ENCODE measurements around the gene PRXL2B.

The PRXL2B gene

DNA sequence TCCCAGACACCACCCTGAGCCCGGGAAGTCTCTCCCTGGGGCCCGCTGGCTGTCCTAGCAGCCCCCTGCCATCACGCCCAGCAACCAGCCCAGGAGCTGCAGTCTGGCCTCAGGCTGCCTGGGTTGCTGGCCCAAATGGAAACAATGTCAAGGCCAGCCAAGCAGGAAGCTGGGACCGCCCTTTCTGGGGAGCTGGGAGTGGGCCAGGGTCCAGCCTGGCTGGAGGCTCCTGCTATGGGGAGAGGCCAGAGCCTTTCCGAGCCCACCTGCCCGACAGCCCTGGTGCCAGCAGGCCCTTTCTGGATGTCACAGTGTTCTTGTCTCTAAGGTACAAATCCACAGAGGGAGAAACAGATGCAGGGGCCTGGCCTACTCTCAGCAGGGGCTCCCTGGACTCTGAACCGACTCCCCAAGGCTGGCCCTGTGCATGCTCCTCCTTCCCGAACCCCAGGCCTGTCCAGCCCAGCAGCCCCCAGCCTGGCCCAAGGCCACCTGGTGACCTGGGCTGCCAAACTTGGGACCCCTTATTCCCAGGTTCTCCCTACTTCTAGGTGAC lies 47.4 kb downstream of the PRXL2B start:
- CTCF ChIA-PET: no interaction called here
- POLR2A ChIA-PET: interaction anchor here (0.8 to 1.3 kb wide), 2 partner anchors 7 to 48 kb away, joined by 3 read pairs; partner anchors contain the start of gene PRXL2B
- no peak for TF ChIP-seq TARDBP (IDR thresholded peaks at IDR 0.05)
- no peak for TF ChIP-seq ELF4 (IDR thresholded peaks at IDR 0.05)
- no peak for TF ChIP-seq SUZ12 (IDR thresholded peaks at IDR 0.05)
- no peak for TF ChIP-seq HDGF (IDR thresholded peaks at IDR 0.05; ENCODE audit: borderline replicate concordance)
- no peak for TF ChIP-seq FOXK2 (IDR thresholded peaks at IDR 0.05)
- no peak for TF ChIP-seq NFRKB (IDR thresholded peaks at IDR 0.05)
- no peak for TF ChIP-seq FOXA1 (IDR thresholded peaks at IDR 0.05)
- TF ChIP-seq FOXM1 (IDR thresholded peaks at IDR 0.05; ENCODE audit: borderline replicate concordance): no peak
- TF ChIP-seq LEF1 (IDR thresholded peaks at IDR 0.05; ENCODE audit: borderline replicate concordance): no peak
- no peak for TF ChIP-seq BHLHE40 (IDR thresholded peaks at IDR 0.05; ENCODE audit: borderline replicate concordance)
- TF ChIP-seq SP1 (IDR thresholded peaks at IDR 0.05): no peak
- TF ChIP-seq, protein P1, sequence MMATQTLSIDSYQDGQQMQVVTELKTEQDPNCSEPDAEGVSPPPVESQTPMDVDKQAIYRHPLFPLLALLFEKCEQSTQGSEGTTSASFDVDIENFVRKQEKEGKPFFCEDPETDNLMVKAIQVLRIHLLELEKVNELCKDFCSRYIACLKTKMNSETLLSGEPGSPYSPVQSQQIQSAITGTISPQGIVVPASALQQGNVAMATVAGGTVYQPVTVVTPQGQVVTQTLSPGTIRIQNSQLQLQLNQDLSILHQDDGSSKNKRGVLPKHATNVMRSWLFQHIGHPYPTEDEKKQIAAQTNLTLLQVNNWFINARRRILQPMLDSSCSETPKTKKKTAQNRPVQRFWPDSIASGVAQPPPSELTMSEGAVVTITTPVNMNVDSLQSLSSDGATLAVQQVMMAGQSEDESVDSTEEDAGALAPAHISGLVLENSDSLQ (IDR thresholded peaks at IDR 0.05): no peak
- DNase-seq (ENCODE audit: extremely low spot score): no peak

DNA sequence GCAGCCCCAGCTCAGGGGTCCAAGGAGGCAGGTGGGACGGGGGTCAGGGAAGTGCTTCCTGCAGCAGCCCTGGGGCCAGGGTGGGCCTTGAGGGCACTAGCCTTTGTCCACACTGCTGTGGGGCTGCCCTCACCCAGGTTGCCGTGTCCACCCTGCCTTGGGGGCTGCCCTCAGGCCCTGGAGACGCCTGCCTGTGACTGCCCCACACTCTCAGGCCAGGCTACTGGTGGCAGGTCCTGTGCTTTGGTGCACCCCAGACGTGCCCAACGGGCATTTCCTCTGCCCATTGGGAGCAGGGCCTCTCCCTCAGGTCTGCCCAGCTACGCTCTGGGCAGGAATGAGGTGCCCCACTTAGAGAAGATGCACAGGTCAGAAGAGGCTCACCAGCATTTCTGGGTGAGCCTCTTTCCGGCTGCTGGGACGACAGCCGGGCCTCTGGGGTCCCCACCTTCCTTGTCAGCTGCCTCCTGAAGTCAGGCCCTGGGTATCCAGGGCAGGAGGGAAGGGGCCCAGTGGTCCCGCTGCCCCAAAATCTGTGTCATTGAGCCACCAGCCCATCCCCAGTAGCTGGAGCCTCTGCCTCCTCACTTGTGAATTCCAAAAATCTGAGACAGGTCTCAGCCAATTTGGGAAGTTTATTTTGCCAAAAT lies 48.9 kb downstream of the PRXL2B start:
- ChIA-PET CTCF (interaction anchor here (0.7 kb wide), 1 partner anchor 11 kb away, joined by 3 read pairs; no protein-coding TSS in a partner anchor), POLR2A (no interaction called here)
- TF ChIP-seq FOXK2 (IDR thresholded peaks at IDR 0.05) (no peak), SUZ12 (IDR thresholded peaks at IDR 0.05) (no peak), CTBP1 (IDR thresholded peaks at IDR 0.05; ENCODE audit: borderline replicate concordance) (no peak), SP1 (IDR thresholded peaks at IDR 0.05) (no peak), ZNF384 (IDR thresholded peaks at IDR 0.05) (no peak), NFRKB (IDR thresholded peaks at IDR 0.05) (no peak), ARNT (IDR thresholded peaks at IDR 0.05) (no peak), TARDBP (IDR thresholded peaks at IDR 0.05) (no peak), L3MBTL2 (conservative IDR thresholded peaks at IDR 0.05) (no peak)
- no peak for DNase-seq (ENCODE audit: extremely low spot score)

DNA sequence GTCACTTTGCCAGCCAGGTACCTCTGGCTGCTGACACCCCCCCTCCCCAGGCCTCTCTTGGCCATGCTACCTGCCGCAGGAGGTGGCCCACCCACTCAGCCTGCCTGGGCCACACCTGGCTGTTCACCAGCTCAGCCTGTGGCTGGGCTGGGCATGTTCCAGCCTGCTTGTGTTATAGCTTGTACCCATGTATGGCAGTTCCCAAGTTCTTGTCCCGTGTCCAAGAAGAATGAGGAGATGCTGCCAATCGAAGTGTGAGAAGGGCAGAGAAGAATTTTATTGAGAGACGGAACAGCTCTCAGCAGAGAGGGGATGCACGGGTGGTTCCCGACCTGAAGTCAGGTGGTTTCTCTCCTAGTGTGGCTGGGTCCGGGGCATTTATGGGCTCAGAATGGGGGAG lies 50.2 kb downstream of the PRXL2B start:
- CTCF ChIA-PET: no interaction called here
- POLR2A ChIA-PET: no interaction called here
- TF ChIP-seq ELF4 (IDR thresholded peaks at IDR 0.05) (no peak), CTBP1 (IDR thresholded peaks at IDR 0.05; ENCODE audit: borderline replicate concordance) (no peak), SP1 (IDR thresholded peaks at IDR 0.05) (no peak), FOXK2 (IDR thresholded peaks at IDR 0.05) (no peak), BHLHE40 (IDR thresholded peaks at IDR 0.05; ENCODE audit: borderline replicate concordance) (no peak), HDGF (IDR thresholded peaks at IDR 0.05; ENCODE audit: borderline replicate concordance) (no peak), FOXM1 (IDR thresholded peaks at IDR 0.05; ENCODE audit: borderline replicate concordance) (no peak), LEF1 (IDR thresholded peaks at IDR 0.05; ENCODE audit: borderline replicate concordance) (no peak), NFRKB (IDR thresholded peaks at IDR 0.05) (no peak)
- TF ChIP-seq, protein P1 (IDR thresholded peaks at IDR 0.05): no peak
- DNase-seq (ENCODE audit: extremely low spot score): no peak

DNA sequence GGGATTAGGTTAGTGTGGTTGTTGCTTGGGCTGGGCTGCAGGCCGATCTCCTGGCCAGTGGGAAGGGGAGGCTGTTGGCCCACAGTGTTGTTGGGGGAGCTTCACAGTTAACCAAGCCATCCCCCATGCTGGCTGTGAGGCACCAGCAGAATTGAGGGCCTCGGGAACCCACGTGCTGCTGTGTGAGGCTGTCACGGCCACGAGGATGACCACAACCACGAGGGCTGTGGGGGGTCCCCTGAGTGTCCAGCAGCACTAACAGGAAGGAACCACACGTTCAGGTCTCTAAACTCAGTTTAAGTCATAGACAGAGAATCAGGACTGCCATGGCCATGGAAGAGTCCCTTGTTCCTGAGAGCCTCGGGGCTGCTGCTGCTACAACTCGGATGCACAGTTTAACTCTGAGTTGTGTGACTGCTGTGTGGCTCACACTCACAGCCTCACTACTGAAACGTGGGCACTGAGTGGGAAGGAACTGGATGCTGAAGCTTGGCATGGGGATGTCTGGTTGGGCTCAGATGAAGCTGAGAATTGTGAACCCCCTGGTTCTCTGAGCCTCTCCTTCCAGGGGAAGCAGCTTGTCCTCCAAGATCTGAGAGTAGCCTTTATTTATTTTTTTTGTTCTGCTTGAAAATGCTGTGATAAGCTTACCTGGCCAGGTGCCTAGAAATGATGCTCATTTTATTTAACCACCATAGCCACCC lies 51.0 kb downstream of the PRXL2B start:
- ChIA-PET POLR2A (interaction anchor here (0.6 kb wide), 1 partner anchor 438 kb away, joined by 3 read pairs; no protein-coding TSS in a partner anchor), CTCF (no interaction called here)

DNA sequence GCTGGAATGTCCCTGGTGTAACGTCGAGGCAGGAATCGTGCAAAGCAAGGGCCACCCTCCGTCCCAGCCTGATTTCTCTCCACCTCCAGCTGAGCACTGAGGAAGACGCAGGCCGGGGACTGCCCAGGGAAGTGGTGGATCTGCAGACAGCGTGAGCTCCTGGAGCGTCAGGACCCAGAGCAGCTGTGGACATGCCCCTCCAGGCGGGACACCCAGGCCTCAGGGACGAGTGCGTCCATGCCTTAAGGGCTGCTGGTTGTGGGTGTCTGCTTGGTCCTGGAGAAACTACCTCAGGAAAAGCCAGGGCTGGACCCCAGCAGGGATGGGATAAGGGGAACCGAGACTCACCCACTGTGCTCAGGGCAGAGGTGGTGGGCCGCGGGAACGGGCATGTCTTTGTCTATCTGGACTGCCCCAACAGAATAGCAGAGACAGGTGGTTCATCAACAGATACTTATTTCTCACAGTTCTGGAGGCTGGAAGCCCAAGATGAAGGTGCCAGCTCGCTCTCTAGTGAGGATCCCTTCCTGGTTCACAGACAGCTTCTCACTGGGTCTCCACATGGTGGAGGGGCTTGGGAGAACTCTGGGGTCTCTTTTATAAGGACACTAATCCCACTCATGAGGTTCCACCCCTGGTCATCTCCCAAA lies 52.0 kb downstream of the PRXL2B start:
- ChIA-PET POLR2A (interaction anchor here (0.6 to 0.9 kb wide), 3 partner anchors 53 to 439 kb away, joined by 3 to 4 read pairs (median 3); no protein-coding TSS in a partner anchor), CTCF (no interaction called here)
- no peak for DNase-seq (ENCODE audit: extremely low spot score)

More for the DNA sequence above, 51.0 kb downstream of the PRXL2B start:
- TF ChIP-seq ARNT (IDR thresholded peaks at IDR 0.05) (no peak), L3MBTL2 (conservative IDR thresholded peaks at IDR 0.05) (no peak; the same call in 1 of the 2 replicates), HDGF (IDR thresholded peaks at IDR 0.05; ENCODE audit: borderline replicate concordance) (no peak), ZNF384 (IDR thresholded peaks at IDR 0.05) (no peak), NFRKB (IDR thresholded peaks at IDR 0.05) (no peak), FOXM1 (IDR thresholded peaks at IDR 0.05; ENCODE audit: borderline replicate concordance) (no peak), BHLHE40 (IDR thresholded peaks at IDR 0.05; ENCODE audit: borderline replicate concordance) (no peak), SUZ12 (IDR thresholded peaks at IDR 0.05) (no peak), CTBP1 (IDR thresholded peaks at IDR 0.05; ENCODE audit: borderline replicate concordance) (no peak), TARDBP (IDR thresholded peaks at IDR 0.05) (no peak), FOXA1 (IDR thresholded peaks at IDR 0.05) (no peak), SP1 (IDR thresholded peaks at IDR 0.05) (no peak), FOXK2 (IDR thresholded peaks at IDR 0.05) (no peak)
- TF ChIP-seq, protein P1 (IDR thresholded peaks at IDR 0.05): no peak
- DNase-seq (ENCODE audit: extremely low spot score): no peak

More for the DNA sequence above, 52.0 kb downstream of the PRXL2B start:
- TF ChIP-seq SUZ12 (IDR thresholded peaks at IDR 0.05): no peak
- no peak for TF ChIP-seq L3MBTL2 (conservative IDR thresholded peaks at IDR 0.05)
- TF ChIP-seq ARNT (IDR thresholded peaks at IDR 0.05): no peak
- no peak for TF ChIP-seq CTBP1 (IDR thresholded peaks at IDR 0.05; ENCODE audit: borderline replicate concordance)
- no peak for TF ChIP-seq FOXM1 (IDR thresholded peaks at IDR 0.05; ENCODE audit: borderline replicate concordance)
- no peak for TF ChIP-seq LEF1 (IDR thresholded peaks at IDR 0.05; ENCODE audit: borderline replicate concordance)
- no peak for TF ChIP-seq BHLHE40 (IDR thresholded peaks at IDR 0.05; ENCODE audit: borderline replicate concordance)
- no peak for TF ChIP-seq ELF4 (IDR thresholded peaks at IDR 0.05)
- TF ChIP-seq SP1 (IDR thresholded peaks at IDR 0.05): no peak
- TF ChIP-seq FOXA1 (IDR thresholded peaks at IDR 0.05): no peak
- TF ChIP-seq FOXK2 (IDR thresholded peaks at IDR 0.05): no peak
- TF ChIP-seq, protein P1 (IDR thresholded peaks at IDR 0.05): no peak
- TF ChIP-seq NFRKB (IDR thresholded peaks at IDR 0.05): no peak
- TF ChIP-seq TARDBP (IDR thresholded peaks at IDR 0.05): no peak
- TF ChIP-seq ZNF384 (IDR thresholded peaks at IDR 0.05): no peak
- no peak for TF ChIP-seq HDGF (IDR thresholded peaks at IDR 0.05; ENCODE audit: borderline replicate concordance)

Data from HEK293T (cell line).